Activated T-helper 1 cell treated with anti-CD3 and anti-CD28 coated beads, Interleukin-12 subunit alpha, Interleukin-12 subunit beta, Interleukin-2, Interleukin-4 antibody, amounts not matched to agents 30 ng/mL and 10 ng/mL and 1 ng/mL, durations not matched to agents 14 hours and 24 hours and 36 hours (primary cell): Measurements from ENCODE around the gene MND1. TPM values are rescaled to one million over a fixed set of nuclear protein-coding genes. Genes with fewer than 3 reads are reported as not detected.

ENCODE experiments used
- DNase-seq: peaks from one replicate; pipeline ENCODE4 v3.0.0; 2021; ENCODE audit warnings: low spot score
- H3K27ac Mint-ChIP-seq: one replicate; pipeline ENCODE4 v1.8.0; 2021; ENCODE audit warnings: mild to moderate bottlenecking, mixed read lengths
- H3K27me3 Mint-ChIP-seq: one replicate; pipeline ENCODE4 v1.8.0; 2022; ENCODE audit warnings: mild to moderate bottlenecking, moderate library complexity, mixed read lengths; ENCODE audit not compliant: insufficient read depth
- H3K36me3 Mint-ChIP-seq: one replicate; pipeline ENCODE4 v1.8.0; 2021; ENCODE audit warnings: low read depth, mixed read lengths
- H3K4me1 Mint-ChIP-seq: one replicate; pipeline ENCODE4 v1.8.0; 2021; ENCODE audit warnings: low read depth, mixed read lengths
- H3K4me3 Mint-ChIP-seq: one replicate; pipeline ENCODE4 v1.8.0; 2021; ENCODE audit warnings: mild to moderate bottlenecking, moderate library complexity, mixed read lengths
- H3K9me3 Mint-ChIP-seq: one replicate; pipeline ENCODE4 v1.8.0; 2021; ENCODE audit warnings: mixed read lengths
- intact Hi-C: fragments of 100-400 bp; cut with micrococcal nuclease; formaldehyde crosslinking; loops from one replicate; pipeline ENCODE4 v1.15.1; 2024
- total RNA-seq: library from RNA; stranded (reverse); gene quantifications from 2 replicates; pipeline ENCODE4 v1.2.3, GENCODE V29; 2022

MND1 gene
- total RNA-seq: 12.5 and 13.5 TPM in 2 replicates

GRCh38 chr4:153344131-153345011 is at the start of gene MND1:
TSS of gene MND1 (plus strand) at chr4:153344688. CDS start at chr4:153344738, 50 bp downstream.
- Mint-ChIP-seq H3K4me3 (peak within 1 kb of the TSS; percentile 91), H3K27me3 (peaks cover 13% of the 10 kb centered on the region), H3K36me3 (peaks cover 2% of the 10 kb centered on the region), H3K27ac (peak within 1 kb of the TSS; percentile 85), H3K9me3 (no peaks in the 10 kb centered on the region), H3K4me1 (peaks cover 32% of the 10 kb centered on the region)
- intact Hi-C loops: loop anchor here (1.0 to 10.0 kb wide), 11 partner anchors 13 to 1200 kb away; partner anchors contain the start of gene TMEM131L
- peak; percentile 90 for DNase-seq

DNA sequence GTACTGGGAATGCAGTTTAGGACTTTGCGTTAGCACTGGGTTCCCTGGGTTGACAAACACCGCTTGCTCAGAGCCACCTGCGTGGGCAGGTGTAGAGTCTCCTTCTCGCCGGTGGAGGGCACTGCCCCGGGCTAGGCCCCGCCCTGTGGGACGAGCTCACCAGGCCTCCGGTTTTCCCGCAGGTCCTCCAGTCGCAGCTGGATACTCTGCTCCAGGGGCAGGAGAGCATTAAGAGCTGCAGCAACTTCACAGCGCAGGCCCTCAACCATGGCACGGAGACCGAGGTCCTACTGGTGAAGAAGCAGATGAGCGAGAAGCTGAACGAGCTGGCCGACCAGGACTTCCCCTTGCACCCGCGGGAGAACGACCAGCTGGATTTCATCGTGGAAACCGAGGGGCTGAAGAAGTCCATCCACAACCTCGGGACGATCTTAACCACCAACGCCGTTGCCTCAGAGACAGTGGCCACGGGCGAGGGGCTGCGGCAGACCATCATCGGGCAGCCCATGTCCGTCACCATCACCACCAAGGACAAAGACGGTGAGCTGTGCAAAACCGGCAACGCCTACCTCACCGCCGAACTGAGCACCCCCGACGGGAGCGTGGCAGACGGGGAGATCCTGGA is 49.2 kb upstream of the MND1 start:
- H3K27ac Mint-ChIP-seq: no peak overlapping the region

GRCh38 chr4:153296040-153296823 is 48.3 kb upstream of the MND1 start:
- no peaks in the 10 kb centered on the region for H3K36me3 Mint-ChIP-seq

More for the DNA sequence above, 49.2 kb upstream of the MND1 start:
- H3K4me3 Mint-ChIP-seq: no peak overlapping the region
- H3K4me1 Mint-ChIP-seq: no peaks in the 10 kb centered on the region
- intact Hi-C loops: no loop called here
- no peak for DNase-seq
- H3K9me3 Mint-ChIP-seq: peaks cover 7% of the 10 kb centered on the region
- H3K36me3 Mint-ChIP-seq: no peaks in the 10 kb centered on the region
- no peaks in the 10 kb centered on the region for H3K27me3 Mint-ChIP-seq

GRCh38 chr4:153297116-153297515 is 47.4 kb upstream of the MND1 start:
- DNase-seq: no peak
- Mint-ChIP-seq H3K4me3 (no peak overlapping the region), H3K27ac (no peak overlapping the region), H3K9me3 (peaks cover 19% of the 10 kb centered on the region), H3K27me3 (no peaks in the 10 kb centered on the region), H3K4me1 (no peaks in the 10 kb centered on the region), H3K36me3 (no peaks in the 10 kb centered on the region)
- intact Hi-C loops: no loop called here

More at GRCh38 chr4:153296040-153296823, 48.3 kb upstream of the MND1 start:
- no peak for DNase-seq
- H3K4me1 Mint-ChIP-seq: no peaks in the 10 kb centered on the region
- intact Hi-C loops: no loop called here
- H3K27me3 Mint-ChIP-seq: no peaks in the 10 kb centered on the region
- H3K4me3 Mint-ChIP-seq: no peak overlapping the region
- H3K9me3 Mint-ChIP-seq: peaks cover 10% of the 10 kb centered on the region
- H3K27ac Mint-ChIP-seq: no peak overlapping the region

DNA sequence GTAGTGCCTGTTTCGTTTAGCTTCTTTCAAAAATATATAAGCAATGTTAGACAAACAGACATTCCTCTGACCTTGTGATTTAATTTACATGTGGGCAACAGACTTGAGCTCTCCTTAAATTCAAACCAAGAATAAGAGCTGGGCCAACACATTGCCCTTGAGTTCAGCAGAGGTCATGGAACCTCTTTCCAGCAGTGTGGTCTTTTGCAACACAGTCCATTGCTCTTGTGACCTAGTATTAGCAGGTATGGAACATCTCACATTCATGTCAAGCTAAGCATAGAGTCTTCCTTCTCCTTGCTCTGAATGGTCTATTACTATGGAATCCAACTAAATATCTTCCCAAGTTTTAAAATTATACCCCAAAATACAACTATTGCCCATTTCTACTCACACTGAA is 33.7 kb upstream of the MND1 start:
- Mint-ChIP-seq H3K4me3 (no peak overlapping the region), H3K36me3 (no peaks in the 10 kb centered on the region), H3K27ac (no peak overlapping the region), H3K27me3 (peaks cover 3% of the 10 kb centered on the region), H3K9me3 (no peaks in the 10 kb centered on the region), H3K4me1 (no peaks in the 10 kb centered on the region)
- DNase-seq: no peak
- intact Hi-C loops: no loop called here

DNA sequence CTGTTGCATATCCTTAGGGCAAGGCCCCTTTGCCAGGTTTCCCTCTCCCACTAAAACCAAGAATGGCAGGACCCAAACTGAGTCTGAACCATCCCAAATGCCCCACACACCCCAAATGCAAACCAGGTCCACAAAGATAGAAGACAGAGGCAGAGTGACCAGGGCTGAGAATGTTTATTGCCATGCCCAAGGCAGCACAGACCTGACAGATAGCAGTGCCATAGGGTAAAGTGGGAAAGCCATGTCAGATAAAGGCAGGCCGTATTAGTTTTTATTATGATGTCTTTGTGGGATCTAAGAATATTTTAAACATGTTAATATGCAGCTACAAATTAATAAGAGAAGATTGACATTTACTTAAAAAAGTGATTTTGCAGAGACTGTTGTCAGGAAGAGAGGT is 29.6 kb upstream of the MND1 start:
- H3K9me3 Mint-ChIP-seq: no peaks in the 10 kb centered on the region
- H3K36me3 Mint-ChIP-seq: no peaks in the 10 kb centered on the region
- H3K27me3 Mint-ChIP-seq: no peaks in the 10 kb centered on the region
- H3K27ac Mint-ChIP-seq: no peak overlapping the region
- intact Hi-C loops: no loop called here
- no peak overlapping the region for H3K4me3 Mint-ChIP-seq
- H3K4me1 Mint-ChIP-seq: no peaks in the 10 kb centered on the region
- no peak for DNase-seq

- intact Hi-C loops: loop anchor here (1.0 kb wide), 2 partner anchors 176 to 236 kb away; no protein-coding TSS in a partner anchor
- Mint-ChIP-seq H3K27ac (no peak overlapping the region), H3K36me3 (no peaks in the 10 kb centered on the region), H3K9me3 (no peaks in the 10 kb centered on the region), H3K4me1 (no peaks in the 10 kb centered on the region), H3K27me3 (peaks cover 5% of the 10 kb centered on the region), H3K4me3 (no peak overlapping the region)
- DNase-seq: no peak
These were observed 25.7 kb upstream of the MND1 start for GRCh38 chr4:153318696-153319320.

- intact Hi-C loops: no loop called here
- peaks cover 16% of the 10 kb centered on the region for H3K27me3 Mint-ChIP-seq
- H3K4me3 Mint-ChIP-seq: no peak overlapping the region
- no peaks in the 10 kb centered on the region for H3K9me3 Mint-ChIP-seq
- no peak overlapping the region for H3K27ac Mint-ChIP-seq
- H3K4me1 Mint-ChIP-seq: no peaks in the 10 kb centered on the region
- DNase-seq: no peak
- H3K36me3 Mint-ChIP-seq: no peaks in the 10 kb centered on the region
These were observed 21.7 kb upstream of the MND1 start for GRCh38 chr4:153322791-153323190.

DNA sequence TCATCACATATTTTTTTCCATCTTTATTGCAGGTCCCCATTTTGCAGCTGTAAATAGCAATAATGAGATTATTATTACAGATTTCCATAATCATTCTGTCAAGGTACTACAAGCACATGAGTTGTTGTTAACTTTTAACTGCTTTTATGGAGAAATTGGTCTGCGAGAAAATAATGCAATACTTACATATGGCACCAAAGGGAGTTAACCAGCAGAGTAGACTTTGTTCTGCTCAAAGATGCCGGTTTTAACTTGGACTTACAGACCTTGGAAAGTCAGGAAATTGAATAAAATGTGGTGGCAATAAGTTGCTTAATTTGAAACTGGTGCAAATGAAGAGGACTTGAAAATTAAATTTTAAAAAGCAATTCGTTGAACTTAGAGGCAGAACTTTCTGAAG is 20.4 kb upstream of the MND1 start:
- peaks cover 16% of the 10 kb centered on the region for H3K27me3 Mint-ChIP-seq
- DNase-seq: no peak
- no peaks in the 10 kb centered on the region for H3K36me3 Mint-ChIP-seq
- no peaks in the 10 kb centered on the region for H3K9me3 Mint-ChIP-seq
- H3K4me3 Mint-ChIP-seq: no peak overlapping the region
- intact Hi-C loops: no loop called here
- H3K27ac Mint-ChIP-seq: no peak overlapping the region
- no peaks in the 10 kb centered on the region for H3K4me1 Mint-ChIP-seq

DNA sequence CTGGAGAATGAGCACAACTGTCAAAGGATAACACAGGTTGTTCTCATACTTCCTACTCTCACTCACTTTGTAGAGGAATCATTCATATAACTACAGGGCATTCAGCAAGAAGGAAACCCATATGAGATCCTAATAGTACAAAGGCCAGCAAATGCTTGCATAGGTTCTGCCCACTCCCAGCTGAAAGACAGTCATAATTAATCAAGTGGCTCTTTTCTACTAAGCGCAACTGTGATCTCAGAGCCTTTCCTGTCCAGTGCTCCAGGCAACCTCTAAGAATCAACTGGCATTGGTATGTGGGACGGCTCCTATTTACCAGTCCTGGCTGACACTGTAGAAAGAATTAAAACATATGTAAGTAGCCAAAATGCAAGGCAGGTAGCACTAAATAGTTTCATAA is 18.9 kb upstream of the MND1 start:
- DNase-seq: no peak
- H3K27ac Mint-ChIP-seq: no peak overlapping the region
- H3K4me1 Mint-ChIP-seq: no peaks in the 10 kb centered on the region
- no peaks in the 10 kb centered on the region for H3K9me3 Mint-ChIP-seq
- peaks cover 16% of the 10 kb centered on the region for H3K27me3 Mint-ChIP-seq
- H3K36me3 Mint-ChIP-seq: no peaks in the 10 kb centered on the region
- intact Hi-C loops: no loop called here
- H3K4me3 Mint-ChIP-seq: no peak overlapping the region

DNA sequence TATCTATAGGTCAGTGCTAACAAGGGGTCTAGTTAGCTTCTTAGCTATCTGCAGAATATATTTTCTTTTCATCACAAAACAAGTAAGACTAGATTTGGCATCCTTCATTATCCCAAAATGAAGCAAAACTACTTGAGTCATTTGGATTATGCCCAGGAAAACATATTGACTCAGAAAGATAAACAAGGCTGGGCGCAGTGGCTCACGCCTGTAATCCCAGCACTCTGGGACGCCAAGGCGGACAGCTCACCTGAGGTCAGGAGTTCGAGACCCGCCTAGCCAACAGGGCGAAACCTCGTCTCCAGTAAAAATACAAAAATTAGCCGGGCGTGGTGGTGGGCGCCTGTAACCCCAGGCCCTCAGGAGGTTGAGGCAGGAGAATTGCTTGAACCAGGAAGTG is 18.0 kb upstream of the MND1 start:
- intact Hi-C loops: no loop called here
- no peaks in the 10 kb centered on the region for H3K9me3 Mint-ChIP-seq
- no peak for DNase-seq

GRCh38 chr4:153327247-153327646 is 17.2 kb upstream of the MND1 start:
- intact Hi-C loops: no loop called here
- Mint-ChIP-seq H3K27me3 (peaks cover 15% of the 10 kb centered on the region), H3K36me3 (no peaks in the 10 kb centered on the region), H3K4me1 (no peaks in the 10 kb centered on the region), H3K27ac (no peak overlapping the region), H3K9me3 (no peaks in the 10 kb centered on the region), H3K4me3 (no peak overlapping the region)
- DNase-seq: no peak

More for the DNA sequence above, 18.0 kb upstream of the MND1 start:
- no peak overlapping the region for H3K27ac Mint-ChIP-seq
- no peak overlapping the region for H3K4me3 Mint-ChIP-seq
- H3K27me3 Mint-ChIP-seq: peaks cover 18% of the 10 kb centered on the region
- no peaks in the 10 kb centered on the region for H3K4me1 Mint-ChIP-seq
- H3K36me3 Mint-ChIP-seq: no peaks in the 10 kb centered on the region
